Measurements from ENCODE around the gene WDCP. TPM values are rescaled to one million over a fixed set of nuclear protein-coding genes. Genes with fewer than 3 reads are reported as not detected.
A peak's percentile ranks its signal among the peaks of the same experiment; 100 is the strongest.

The WDCP gene
- total and polyA plus RNA-seq, 9 donors = 7.9 to 11.3 (median 9.9) TPM

- no peaks in the 10 kb centered on the region for H3K36me3 ChIP-seq (ENCODE audit: control insufficient read depth, insufficient read depth, low read length)
- H3K4me1 ChIP-seq (ENCODE audit: control insufficient read depth, insufficient read depth, low read length) = peaks cover 12% of the 10 kb centered on the region
- WGBS (ENCODE audit: insufficient coverage) = 88% methylated on average over 4 of the region's 13 CpGs
- no peaks in the 10 kb centered on the region for H3K9me3 ChIP-seq (replicated peaks; ENCODE audit: control insufficient read depth, low read depth, low read length)
- no peak for DNase-seq
- H3K4me3 ChIP-seq (ENCODE audit: low read length) = no peak overlapping the region
- H3K27ac ChIP-seq (ENCODE audit: low read length) = no peak overlapping the region
- H3K27me3 ChIP-seq (ENCODE audit: control insufficient read depth, insufficient read depth, low read length) = peaks cover 33% of the 10 kb centered on the region
Observed at GRCh38 chr2:24008672-24009366, 38.4 kb downstream of the WDCP start.

GRCh38 chr2:24007693-24008092 lies 39.5 kb downstream of the WDCP start:
- Histone ChIP-seq H3K4me3 (ENCODE audit: low read length) (no peak overlapping the region), H3K36me3 (ENCODE audit: control insufficient read depth, insufficient read depth, low read length) (no peaks in the 10 kb centered on the region), H3K27ac (ENCODE audit: low read length) (no peak overlapping the region), H3K4me1 (ENCODE audit: control insufficient read depth, insufficient read depth, low read length) (peaks cover 12% of the 10 kb centered on the region), H3K27me3 (ENCODE audit: control insufficient read depth, insufficient read depth, low read length) (peaks cover 33% of the 10 kb centered on the region), H3K9me3 (replicated peaks; ENCODE audit: control insufficient read depth, low read depth, low read length) (no peaks in the 10 kb centered on the region)
- no peak for DNase-seq

GRCh38 chr2:23994567-23994966 lies 52.6 kb downstream of the WDCP start:
- no peaks in the 10 kb centered on the region for H3K4me1 ChIP-seq (ENCODE audit: control insufficient read depth, insufficient read depth, low read length)
- H3K9me3 ChIP-seq (replicated peaks; ENCODE audit: control insufficient read depth, low read depth, low read length) = no peaks in the 10 kb centered on the region
- H3K4me3 ChIP-seq (ENCODE audit: low read length) = no peak overlapping the region
- H3K36me3 ChIP-seq (ENCODE audit: control insufficient read depth, insufficient read depth, low read length) = peaks cover 4% of the 10 kb centered on the region
- no peak for DNase-seq
- no peak overlapping the region for H3K27ac ChIP-seq (ENCODE audit: low read length)
- WGBS (ENCODE audit: insufficient coverage) = no CpG with 5 or more reads among the region's 1 CpG
- H3K27me3 ChIP-seq (ENCODE audit: control insufficient read depth, insufficient read depth, low read length) = no peaks in the 10 kb centered on the region

GRCh38 chr2:23993736-23994269 lies 53.4 kb downstream of the WDCP start:
- 100% methylated on average over 2 of the region's 8 CpGs for WGBS (ENCODE audit: insufficient coverage)
- Histone ChIP-seq H3K27ac (ENCODE audit: low read length) (no peak overlapping the region), H3K9me3 (replicated peaks; ENCODE audit: control insufficient read depth, low read depth, low read length) (no peaks in the 10 kb centered on the region), H3K4me1 (ENCODE audit: control insufficient read depth, insufficient read depth, low read length) (no peaks in the 10 kb centered on the region), H3K4me3 (ENCODE audit: low read length) (no peak overlapping the region), H3K36me3 (ENCODE audit: control insufficient read depth, insufficient read depth, low read length) (peaks cover 6% of the 10 kb centered on the region), H3K27me3 (ENCODE audit: control insufficient read depth, insufficient read depth, low read length) (no peaks in the 10 kb centered on the region)
- DNase-seq = no peak

- H3K36me3 ChIP-seq (ENCODE audit: control insufficient read depth, insufficient read depth, low read length) = peaks cover 7% of the 10 kb centered on the region
- H3K4me3 ChIP-seq (ENCODE audit: low read length) = no peak overlapping the region
- no peak for DNase-seq
- no peaks in the 10 kb centered on the region for H3K27me3 ChIP-seq (ENCODE audit: control insufficient read depth, insufficient read depth, low read length)
- no CpG with 5 or more reads among the region's 1 CpG for WGBS (ENCODE audit: insufficient coverage)
- H3K9me3 ChIP-seq (replicated peaks; ENCODE audit: control insufficient read depth, low read depth, low read length) = no peaks in the 10 kb centered on the region
- no peak overlapping the region for H3K27ac ChIP-seq (ENCODE audit: low read length)
- no peaks in the 10 kb centered on the region for H3K4me1 ChIP-seq (ENCODE audit: control insufficient read depth, insufficient read depth, low read length)
Observed at GRCh38 chr2:23992931-23993330, 54.3 kb downstream of the WDCP start.

GRCh38 chr2:23988371-23988770 lies 58.8 kb downstream of the WDCP start:
- Histone ChIP-seq H3K27me3 (ENCODE audit: control insufficient read depth, insufficient read depth, low read length) (no peaks in the 10 kb centered on the region), H3K9me3 (replicated peaks; ENCODE audit: control insufficient read depth, low read depth, low read length) (no peaks in the 10 kb centered on the region), H3K4me1 (ENCODE audit: control insufficient read depth, insufficient read depth, low read length) (no peaks in the 10 kb centered on the region), H3K36me3 (ENCODE audit: control insufficient read depth, insufficient read depth, low read length) (peaks cover 22% of the 10 kb centered on the region), H3K4me3 (ENCODE audit: low read length) (no peak overlapping the region), H3K27ac (ENCODE audit: low read length) (no peak overlapping the region)
- no CpG with 5 or more reads among the region's 2 CpGs for WGBS (ENCODE audit: insufficient coverage)
- peak; percentile 14 for DNase-seq

Other genes with a start within 250 kb of the WDCP start
- gene ATAD2B, start 120.3 kb downstream of the WDCP start, total RNA-seq = 17.6 TPM
- 10 to 100 TPM; 10.2 to 14.5 (median 11.5) TPM for gene ATAD2B, start 120.3 kb downstream of the WDCP start, polyA plus RNA-seq (ENCODE audit: insufficient read depth in 1 of 8, insufficient read length in 8 of 8, low replicate concordance in 1 of 8)
- 22.7 TPM for gene UBXN2A, start 106.9 kb downstream of the WDCP start, total RNA-seq
- 10 to 100 TPM; 13.8 to 23.9 (median 18.7) TPM for gene UBXN2A, start 106.9 kb downstream of the WDCP start, polyA plus RNA-seq (ENCODE audit: insufficient read depth in 1 of 8, insufficient read length in 8 of 8, low replicate concordance in 1 of 8)
- gene MFSD2B, start 37.3 kb downstream of the WDCP start, total RNA-seq = 0.18 TPM
- 1 to 10 TPM; 1.4 to 3.5 (median 2.3) TPM for gene MFSD2B, start 37.3 kb downstream of the WDCP start, polyA plus RNA-seq (ENCODE audit: insufficient read depth in 1 of 8, insufficient read length in 8 of 8, low replicate concordance in 1 of 8)
- gene FKBP1B, start 2.4 kb upstream of the WDCP start, total RNA-seq = 2.8 TPM
- 1 to 10 TPM; 2.1 to 4.5 (median 3.2) TPM for gene FKBP1B, start 2.4 kb upstream of the WDCP start, polyA plus RNA-seq (ENCODE audit: insufficient read depth in 1 of 8, insufficient read length in 8 of 8, low replicate concordance in 1 of 8)
- gene SF3B6, start 28.9 kb upstream of the WDCP start, total RNA-seq = 131 TPM
- gene SF3B6, start 28.9 kb upstream of the WDCP start, polyA plus RNA-seq (ENCODE audit: insufficient read depth in 1 of 8, insufficient read length in 8 of 8, low replicate concordance in 1 of 8) = 100 to 1,000 TPM in 1 of 8 donors, 10 to 100 TPM in 7; 80.5 to 106 (median 86.3) TPM
- gene TP53I3, start 37.4 kb upstream of the WDCP start, total RNA-seq = 35.5 TPM
- 10 to 100 TPM; 30.9 to 48.3 (median 34.5) TPM for gene TP53I3, start 37.4 kb upstream of the WDCP start, polyA plus RNA-seq (ENCODE audit: insufficient read depth in 1 of 8, insufficient read length in 8 of 8, low replicate concordance in 1 of 8)
- 1.8 TPM for gene PFN4, start 75.9 kb upstream of the WDCP start, total RNA-seq
- 1 to 10 TPM; 1.3 to 2.2 (median 1.7) TPM for gene PFN4, start 75.9 kb upstream of the WDCP start, polyA plus RNA-seq (ENCODE audit: insufficient read depth in 1 of 8, insufficient read length in 8 of 8, low replicate concordance in 1 of 8)
- gene FAM228B, start 76.1 kb upstream of the WDCP start, total RNA-seq = 31.5 TPM
- gene FAM228B, start 76.1 kb upstream of the WDCP start, polyA plus RNA-seq (ENCODE audit: insufficient read depth in 1 of 8, insufficient read length in 8 of 8, low replicate concordance in 1 of 8) = 10 to 100 TPM; 11.2 to 17.3 (median 14.7) TPM
- gene FAM228A, start 127.7 kb upstream of the WDCP start, total RNA-seq = 0.22 TPM
- 1 to 10 TPM in 1 of 8 donors, under 1 TPM in 6, not detected in 1; 0.13 to 1.0 (median 0.47) TPM for gene FAM228A, start 127.7 kb upstream of the WDCP start, polyA plus RNA-seq (ENCODE audit: insufficient read depth in 1 of 8, insufficient read length in 8 of 8, low replicate concordance in 1 of 8)